Panc1 (cell line): ENCODE data around the gene ELOB. TPM values are rescaled to one million over a fixed set of nuclear protein-coding genes. Genes with fewer than 3 reads are reported as not detected.

ENCODE experiments used
- ATAC-seq: fragments of 200-7000 bp; cut with Tn5 transposase; 2 replicates; pipeline ENCODE4 v1.9.1; 2020; ENCODE audit warnings: mild to moderate bottlenecking, moderate library complexity
- BruUV-seq: library from RNA; stranded (reverse); fragments of 400-500 nt; replicated peaks from 2 replicates; lab custom pipeline; 2021; lab: Mats Ljungman, UMichigan
- CTCF ChIA-PET: fragments of 300-600 bp; sonication (Branson Sonifier 250); formaldehyde crosslinking; loops from one replicate; lab custom pipeline; 2022; ENCODE audit warnings: antibody characterized with exemption; lab: Charles Lee
- POLR2A ChIA-PET: fragments of 300-600 bp; sonication (Branson Sonifier 250); formaldehyde crosslinking; loops from one replicate; lab custom pipeline; 2022; ENCODE audit warnings: antibody characterized with exemption; lab: Charles Lee
- DNase-seq: peaks from one replicate; pipeline ENCODE4 v3.0.0-alpha.2; 2010; ENCODE audit warnings: low read depth, low spot score
- H3K27ac ChIP-seq: 2 replicates; pipeline ENCODE4 v1.5.1; 2011; ENCODE audit warnings: mild to moderate bottlenecking, low read length, inconsistent platforms
- H3K27me3 ChIP-seq: fragments of 200-500 bp; sonication (Bioruptor generic); 2 replicates; pipeline ENCODE4 v1.6.0; 2014; ENCODE audit warnings: low read length, inconsistent platforms; ENCODE audit not compliant: control insufficient read depth, insufficient read depth
- H3K36me3 ChIP-seq: fragments of 200-500 bp; sonication (Bioruptor generic); 2 replicates; pipeline ENCODE4 v1.5.1; 2014; ENCODE audit warnings: inconsistent platforms, mild to moderate bottlenecking, low read length, moderate library complexity; ENCODE audit not compliant: control insufficient read depth, insufficient read depth
- H3K4me1 ChIP-seq: 2 replicates; pipeline ENCODE4 v1.5.1; 2011; ENCODE audit warnings: inconsistent platforms, mild to moderate bottlenecking, low read length, moderate library complexity; ENCODE audit not compliant: control insufficient read depth, insufficient read depth
- H3K4me3 ChIP-seq, 2 experiments: 2 replicates each; pipeline ENCODE4 v1.5.1; 2011 to 2012; ENCODE audit warnings: low read depth in 2 of 2, low read length in 2 of 2, mild to moderate bottlenecking in 2 of 2, inconsistent platforms in 1 of 2, moderate library complexity in 1 of 2
- H3K9me3 ChIP-seq: fragments of 200-500 bp; sonication (Bioruptor generic); 2 replicates; pipeline ENCODE4 v1.5.1; 2014; ENCODE audit warnings: low read depth, mild to moderate bottlenecking, inconsistent platforms, low read length, moderate library complexity; ENCODE audit not compliant: control insufficient read depth, insufficient read depth
- CTCF ChIP-seq: fragments of 450-650 bp; IDR thresholded peaks from 2 replicates; pipeline ENCODE4 v1.5.1; 2017; ENCODE audit warnings: mild to moderate bottlenecking
- POLR2AphosphoS5 ChIP-seq: IDR thresholded peaks from 2 replicates; pipeline ENCODE4 v1.6.1; 2012; ENCODE audit warnings: mild to moderate bottlenecking, low read depth, low read length, moderate library complexity
- REST ChIP-seq, 2 experiments: IDR thresholded peaks; 2 replicates each; pipeline ENCODE4 v1.6.1; 2011 to 2012; ENCODE audit warnings: low read depth in 2 of 2, control low read depth in 1 of 2, low read length in 1 of 2, mild to moderate bottlenecking in 1 of 2, moderate library complexity in 1 of 2; ENCODE audit not compliant: insufficient read depth in 1 of 2
- SIN3A ChIP-seq: IDR thresholded peaks from 2 replicates; pipeline ENCODE4 v1.6.1; 2012; ENCODE audit warnings: low read depth, mild to moderate bottlenecking, low read length, moderate library complexity, borderline replicate concordance; ENCODE audit not compliant: insufficient read depth
- TCF7L2 ChIP-seq: IDR thresholded peaks from 2 replicates; pipeline ENCODE4 v1.6.1; 2011; ENCODE audit warnings: mild to moderate bottlenecking, low read depth, low read length, inconsistent platforms
- in situ Hi-C: cut with HindIII; loops from 2 replicates; pipeline ENCODE4 v1.10.0; 2016; ENCODE audit warnings: low sequenced_read_pairs, low pct_unique_long_range_greater_than_20kb
- intact Hi-C: fragments of 100-400 bp; cut with micrococcal nuclease; formaldehyde crosslinking; loops from one replicate; pipeline ENCODE4 v1.10.0; 2022; ENCODE audit not compliant: unreplicated experiment
- total RNA-seq: library from RNA; stranded (reverse); gene quantifications from one replicate; pipeline ENCODE4 v1.2.1, GENCODE V29; 2021; ENCODE audit not compliant: unreplicated experiment

The ELOB gene
- total RNA-seq, 1 experiment from 2014 or later = 642 TPM

DNA sequence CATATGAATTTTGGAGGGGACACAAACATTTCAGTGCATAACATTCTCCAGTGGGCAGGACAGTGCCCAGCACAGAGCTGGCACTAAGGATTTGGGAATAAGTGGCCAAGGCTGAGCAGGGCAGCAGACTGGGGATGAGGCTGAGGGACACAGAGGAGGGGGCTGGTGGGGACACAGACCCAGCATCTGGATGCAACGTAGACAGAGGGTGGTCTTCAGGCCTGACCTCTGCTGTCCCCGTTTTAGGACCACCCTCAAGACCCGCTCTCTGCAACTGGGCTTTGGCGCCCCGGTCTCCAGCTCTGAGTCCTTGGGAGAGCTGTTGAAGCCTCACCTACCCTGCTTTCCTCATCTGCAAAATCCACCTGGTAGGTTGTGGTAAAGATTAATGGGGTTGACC is 13.6 kb upstream of the ELOB start:
- POLR2A ChIA-PET = interaction anchor here (0.7 kb wide), 1 partner anchor 34 kb away, joined by 5 read pairs; no protein-coding TSS in a partner anchor

GRCh38 chr16:2787961-2788360 is 10.9 kb upstream of the ELOB start:
- POLR2A ChIA-PET = no interaction called here
- H3K27ac ChIP-seq = no peak overlapping the region
- peaks cover 10% of the 10 kb centered on the region; the same call in 1 of the 2 replicates for H3K4me1 ChIP-seq
- no peaks in the 10 kb centered on the region for H3K27me3 ChIP-seq
- no TSS peak for BruUV-seq
- DNase-seq (no peak), ATAC-seq (no peak)
- in situ Hi-C loops (no loop called here), intact Hi-C loops (no loop called here)
- TF ChIP-seq CTCF = no peak
- no peak for TF ChIP-seq SIN3A
- H3K9me3 ChIP-seq = no peaks in the 10 kb centered on the region
- no peak overlapping the region for H3K4me3 ChIP-seq
- CTCF ChIA-PET = no interaction called here
- H3K36me3 ChIP-seq = no peaks in the 10 kb centered on the region

More for the DNA sequence above, 13.6 kb upstream of the ELOB start:
- in situ Hi-C loops = no loop called here
- CTCF ChIA-PET = no interaction called here
- no peak overlapping the region for H3K4me3 ChIP-seq
- peaks cover 13% of the 10 kb centered on the region; the same call in 1 of the 2 replicates for H3K4me1 ChIP-seq
- 0 out of 2 replicates have a peak, but pooled peaks have one; percentile 13 for ATAC-seq
- no peaks in the 10 kb centered on the region for H3K27me3 ChIP-seq
- H3K27ac ChIP-seq = no peak overlapping the region
- BruUV-seq = no TSS peak
- H3K9me3 ChIP-seq = no peaks in the 10 kb centered on the region
- no peaks in the 10 kb centered on the region for H3K36me3 ChIP-seq
- TF ChIP-seq REST (IDR thresholded peaks at IDR 0.05; ENCODE audit: insufficient read depth in 1 of 2, low read depth in 2 of 2, low read length in 1 of 2) (no peak), TCF7L2 (no peak), SIN3A (no peak), CTCF (no peak), POLR2AphosphoS5 (no peak)
- intact Hi-C loops = no loop called here
- DNase-seq = no peak
